ENCODE results near the gene TUBB4B.
"Not testable (repeated sequence)": the region's sequence is repeated elsewhere in the genome, so short reads cannot be mapped to it uniquely, and the experiment has no call there.

The TUBB4B gene

GRCh38 chr9:137251490-137252268, 10.6 kb downstream of the TUBB4B start:
- no peak for DNase-seq (ENCODE audit: low read depth, low spot score)

GRCh38 chr9:137252555-137253506, 11.7 kb downstream of the TUBB4B start:
- DNase-seq (ENCODE audit: low read depth, low spot score): no peak

GRCh38 chr9:137253717-137254623, 12.9 kb downstream of the TUBB4B start:
- no peak for DNase-seq (ENCODE audit: low read depth, low spot score)

GRCh38 chr9:137254624-137255447, 13.7 kb downstream of the TUBB4B start, which contains the start of gene NELFB:
Gene NELFB, plus strand, starts transcription at chr9:137255327.
- no peak for DNase-seq (ENCODE audit: low read depth, low spot score)

GRCh38 chr9:137255448-137256114, 14.5 kb downstream of the TUBB4B start:
- DNase-seq (ENCODE audit: low read depth, low spot score): no peak

- no peak for DNase-seq (ENCODE audit: low read depth, low spot score)
Measured at GRCh38 chr9:137256362-137256761, 15.3 kb downstream of the TUBB4B start.

- DNase-seq (ENCODE audit: low read depth, low spot score): no peak
Measured at GRCh38 chr9:137256856-137257255, 15.8 kb downstream of the TUBB4B start.

GRCh38 chr9:137262173-137262908, 21.3 kb downstream of the TUBB4B start:
- not testable (repeated sequence) for DNase-seq (ENCODE audit: low read depth, low spot score)

- no peak for DNase-seq (ENCODE audit: low read depth, low spot score)
Measured at GRCh38 chr9:137262909-137263285, 21.8 kb downstream of the TUBB4B start.

- DNase-seq (ENCODE audit: low read depth, low spot score): no peak
Measured at GRCh38 chr9:137263506-137263905, 22.4 kb downstream of the TUBB4B start.

- DNase-seq (ENCODE audit: low read depth, low spot score): no peak
Measured at GRCh38 chr9:137264067-137264466, 23.0 kb downstream of the TUBB4B start.

GRCh38 chr9:137265496-137266161, 24.5 kb downstream of the TUBB4B start:
- DNase-seq (ENCODE audit: low read depth, low spot score): no peak

- DNase-seq (ENCODE audit: low read depth, low spot score): no peak
Measured at GRCh38 chr9:137266162-137266527, 25.1 kb downstream of the TUBB4B start.

- no peak for DNase-seq (ENCODE audit: low read depth, low spot score)
Measured at GRCh38 chr9:137266585-137267453, 25.7 kb downstream of the TUBB4B start.

- DNase-seq (ENCODE audit: low read depth, low spot score): no peak
Measured at GRCh38 chr9:137267933-137268355, 26.9 kb downstream of the TUBB4B start.

GRCh38 chr9:137268538-137269201, 27.6 kb downstream of the TUBB4B start:
- DNase-seq (ENCODE audit: low read depth, low spot score): no peak

GRCh38 chr9:137269231-137269772, 28.2 kb downstream of the TUBB4B start:
- DNase-seq (ENCODE audit: low read depth, low spot score): no peak
